ENCODE results near the gene CLDND2. TPM values are rescaled to one million over a fixed set of nuclear protein-coding genes. Genes with fewer than 3 reads are reported as not detected.
A peak's percentile ranks its signal among the peaks of the same experiment; 100 is the strongest.

CLDND2 gene
- total RNA-seq, 2 experiments from 2014 or later, result 1.9 TPM; not detected in 1

- BruUV-seq (replicated peaks), result no TSS peak
- Histone ChIP-seq H4K20me1 (ENCODE audit: insufficient read depth, low read length) (no peaks in the 10 kb centered on the region), H2AFZ (ENCODE audit: low read length) (peak overlapping the region; percentile 83), H3K9me3 (ENCODE audit: low read length) (no peaks in the 10 kb centered on the region), H3K79me2 (ENCODE audit: insufficient read depth, low read depth, low read length) (no peaks in the 10 kb centered on the region; the same call in 1 of the 2 replicates), H3K27ac (ENCODE audit: low read depth, low read length, poor library complexity, severe bottlenecking) (peak overlapping the region; percentile 93), H3K4me2 (ENCODE audit: low read length) (peak overlapping the region; percentile 95), H3K4me3 (ENCODE audit: low read depth, low read length, poor library complexity, severe bottlenecking) (peak overlapping the region; percentile 85), H3K9me2 (ENCODE audit: insufficient read depth, low read length) (no peaks in the 10 kb centered on the region), H3K4me1 (ENCODE audit: insufficient read depth, low read length, poor library complexity, severe bottlenecking) (peaks cover 30% of the 10 kb centered on the region), H3K36me3 (ENCODE audit: insufficient read depth, low read length) (no peaks in the 10 kb centered on the region)
- intact Hi-C loops (cut with micrococcal nuclease; ENCODE audit: unreplicated experiment), result loop anchor here (1.0 kb wide), 1 partner anchor 56 kb away; no protein-coding TSS in a partner anchor
- peak; percentile 30; the same call in 1 of the 2 replicates for TF ChIP-seq CTCF (conservative IDR thresholded peaks at IDR 0.05; ENCODE audit: low read length)
- no peak for TF ChIP-seq EZH2phosphoT487 (IDR thresholded peaks at IDR 0.05; ENCODE audit: borderline replicate concordance, low read depth, low read length)
- peak; percentile 100 for DNase-seq (ENCODE audit: low spot score)
- ChIA-PET CTCF (ENCODE audit: unreplicated experiment) (no interaction called here), POLR2A (interaction anchor here (0.5 to 1.1 kb wide), 3 partner anchors 13 to 1048 kb away, joined by 3 read pairs; partner anchors contain the start of gene SIGLEC10)
Measured at GRCh38 chr19:51394050-51394836, 25.4 kb upstream of the CLDND2 start.

- Histone ChIP-seq H3K9me2 (ENCODE audit: insufficient read depth, low read length) (no peaks in the 10 kb centered on the region), H3K9me3 (ENCODE audit: low read length) (no peaks in the 10 kb centered on the region), H4K20me1 (ENCODE audit: insufficient read depth, low read length) (no peaks in the 10 kb centered on the region), H3K4me3 (ENCODE audit: low read depth, low read length, poor library complexity, severe bottlenecking) (no peak overlapping the region), H3K27ac (ENCODE audit: low read depth, low read length, poor library complexity, severe bottlenecking) (no peak overlapping the region), H3K4me1 (ENCODE audit: insufficient read depth, low read length, poor library complexity, severe bottlenecking) (peaks cover 30% of the 10 kb centered on the region), H3K36me3 (ENCODE audit: insufficient read depth, low read length) (no peaks in the 10 kb centered on the region), H2AFZ (ENCODE audit: low read length) (peak overlapping the region; percentile 39; the same call in 1 of the 2 replicates), H3K4me2 (ENCODE audit: low read length) (no peak overlapping the region), H3K79me2 (ENCODE audit: insufficient read depth, low read depth, low read length) (no peaks in the 10 kb centered on the region; the same call in 1 of the 2 replicates)
- CTCF ChIA-PET (ENCODE audit: unreplicated experiment), result no interaction called here
- intact Hi-C loops (cut with micrococcal nuclease; ENCODE audit: unreplicated experiment), result no loop called here
- BruUV-seq (replicated peaks), result no TSS peak
- DNase-seq (ENCODE audit: low spot score), result no peak
- no peak for TF ChIP-seq EZH2phosphoT487 (IDR thresholded peaks at IDR 0.05; ENCODE audit: borderline replicate concordance, low read depth, low read length)
- TF ChIP-seq CTCF (conservative IDR thresholded peaks at IDR 0.05; ENCODE audit: low read length), result no peak
- POLR2A ChIA-PET, result no interaction called here
Measured at GRCh38 chr19:51392701-51393100, 23.9 kb upstream of the CLDND2 start.

- no peak for DNase-seq (ENCODE audit: low spot score)
- Histone ChIP-seq H3K4me1 (ENCODE audit: insufficient read depth, low read length, poor library complexity, severe bottlenecking) (peaks cover 25% of the 10 kb centered on the region), H3K4me2 (ENCODE audit: low read length) (peak overlapping the region; percentile 21; the same call in 1 of the 2 replicates), H3K27ac (ENCODE audit: low read depth, low read length, poor library complexity, severe bottlenecking) (no peak overlapping the region), H3K79me2 (ENCODE audit: insufficient read depth, low read depth, low read length) (no peaks in the 10 kb centered on the region; the same call in 1 of the 2 replicates), H3K9me3 (ENCODE audit: low read length) (no peaks in the 10 kb centered on the region), H4K20me1 (ENCODE audit: insufficient read depth, low read length) (no peaks in the 10 kb centered on the region), H3K4me3 (ENCODE audit: low read depth, low read length, poor library complexity, severe bottlenecking) (no peak overlapping the region), H2AFZ (ENCODE audit: low read length) (peak overlapping the region; percentile 99), H3K9me2 (ENCODE audit: insufficient read depth, low read length) (no peaks in the 10 kb centered on the region), H3K36me3 (ENCODE audit: insufficient read depth, low read length) (no peaks in the 10 kb centered on the region)
- ChIA-PET POLR2A (no interaction called here), CTCF (ENCODE audit: unreplicated experiment) (no interaction called here)
- intact Hi-C loops (cut with micrococcal nuclease; ENCODE audit: unreplicated experiment), result no loop called here
- TF ChIP-seq CTCF (conservative IDR thresholded peaks at IDR 0.05; ENCODE audit: low read length) (no peak), EZH2phosphoT487 (IDR thresholded peaks at IDR 0.05; ENCODE audit: borderline replicate concordance, low read depth, low read length) (no peak)
- BruUV-seq (replicated peaks), result no TSS peak
Measured at GRCh38 chr19:51391073-51391611, 22.3 kb upstream of the CLDND2 start.
